Measurements from ENCODE around the gene CYCS.

Gene CYCS

GRCh38 chr7:25125137-25125946 is at the start of gene CYCS:
CYCS (minus strand) TSS chr7:25125260; CDS start chr7:25124119, 1,141 bp downstream.
- peak; percentile 98 for DNase-seq (ENCODE audit: low spot score)

GRCh38 chr7:25173184-25173583 is 48.1 kb upstream of the CYCS start:
- DNase-seq (ENCODE audit: low spot score) = no peak

- DNase-seq (ENCODE audit: low spot score) = no peak
Measured at GRCh38 chr7:25171516-25171915, 46.5 kb upstream of the CYCS start.

- DNase-seq (ENCODE audit: low spot score) = no peak
Measured at GRCh38 chr7:25171071-25171470, 46.0 kb upstream of the CYCS start.

- no peak for DNase-seq (ENCODE audit: low spot score)
Measured at GRCh38 chr7:25169683-25170082, 44.6 kb upstream of the CYCS start.

GRCh38 chr7:25168145-25168544 is 43.1 kb upstream of the CYCS start:
- no peak for DNase-seq (ENCODE audit: low spot score)

- no peak for DNase-seq (ENCODE audit: low spot score)
Measured at GRCh38 chr7:25167262-25167843, 42.3 kb upstream of the CYCS start.

- peak; percentile 67 for DNase-seq (ENCODE audit: low spot score)
Measured at GRCh38 chr7:25159983-25160596, 35.0 kb upstream of the CYCS start.

GRCh38 chr7:25158966-25159365 is 33.9 kb upstream of the CYCS start:
- DNase-seq (ENCODE audit: low spot score) = no peak

GRCh38 chr7:25151773-25152172 is 26.7 kb upstream of the CYCS start:
- DNase-seq (ENCODE audit: low spot score) = no peak

- DNase-seq (ENCODE audit: low spot score) = no peak
Measured at GRCh38 chr7:25149836-25150235, 24.8 kb upstream of the CYCS start.

- no peak for DNase-seq (ENCODE audit: low spot score)
Measured at GRCh38 chr7:25148772-25149575, 23.9 kb upstream of the CYCS start.

- no peak for DNase-seq (ENCODE audit: low spot score)
Measured at GRCh38 chr7:25143763-25144162, 18.7 kb upstream of the CYCS start.

GRCh38 chr7:25139536-25139935 is 14.5 kb upstream of the CYCS start:
- DNase-seq (ENCODE audit: low spot score) = no peak

GRCh38 chr7:25134358-25135010 is 9.4 kb upstream of the CYCS start:
- no peak for DNase-seq (ENCODE audit: low spot score)

- DNase-seq (ENCODE audit: low spot score) = no peak
Measured at GRCh38 chr7:25132430-25132829, 7.4 kb upstream of the CYCS start.

GRCh38 chr7:25126751-25127150 is 1.7 kb upstream of the CYCS start:
- no peak for DNase-seq (ENCODE audit: low spot score)

GRCh38 chr7:25124465-25125136 is 459 bp downstream of the CYCS start:
- no peak for DNase-seq (ENCODE audit: low spot score)

- no peak for DNase-seq (ENCODE audit: low spot score)
Measured at GRCh38 chr7:25122373-25122772, 2.7 kb downstream of the CYCS start.

- DNase-seq (ENCODE audit: low spot score) = no peak
Measured at GRCh38 chr7:25121599-25121998, 3.5 kb downstream of the CYCS start.

- DNase-seq (ENCODE audit: low spot score) = no peak
Measured at GRCh38 chr7:25119102-25119501, 6.0 kb downstream of the CYCS start.
